T47D (cell line): ENCODE results near the gene OTC.

ENCODE experiments used
- DNase-seq, 2 experiments: peaks; one replicate each; pipeline versions ENCODE4 v3.0.0 to v3.0.0-alpha.2; 2011 to 2012; ENCODE audit warnings: low read depth in 1 of 2, low spot score in 1 of 2
- JUND ChIP-seq: IDR thresholded peaks from 2 replicates; pipeline ENCODE4 v1.6.1; 2012; ENCODE audit warnings: low read depth
- in situ Hi-C: cut with HindIII; loops from 2 replicates; pipeline ENCODE4 v1.10.0; 2016; ENCODE audit warnings: low sequenced_read_pairs, low pct_unique_long_range_greater_than_20kb

The OTC gene

GRCh38 chrX:38335382-38335781 is 17.0 kb upstream of the OTC start:
- DNase-seq: no peak
- in situ Hi-C loops: no loop called here
- no peak for TF ChIP-seq JUND

DNA sequence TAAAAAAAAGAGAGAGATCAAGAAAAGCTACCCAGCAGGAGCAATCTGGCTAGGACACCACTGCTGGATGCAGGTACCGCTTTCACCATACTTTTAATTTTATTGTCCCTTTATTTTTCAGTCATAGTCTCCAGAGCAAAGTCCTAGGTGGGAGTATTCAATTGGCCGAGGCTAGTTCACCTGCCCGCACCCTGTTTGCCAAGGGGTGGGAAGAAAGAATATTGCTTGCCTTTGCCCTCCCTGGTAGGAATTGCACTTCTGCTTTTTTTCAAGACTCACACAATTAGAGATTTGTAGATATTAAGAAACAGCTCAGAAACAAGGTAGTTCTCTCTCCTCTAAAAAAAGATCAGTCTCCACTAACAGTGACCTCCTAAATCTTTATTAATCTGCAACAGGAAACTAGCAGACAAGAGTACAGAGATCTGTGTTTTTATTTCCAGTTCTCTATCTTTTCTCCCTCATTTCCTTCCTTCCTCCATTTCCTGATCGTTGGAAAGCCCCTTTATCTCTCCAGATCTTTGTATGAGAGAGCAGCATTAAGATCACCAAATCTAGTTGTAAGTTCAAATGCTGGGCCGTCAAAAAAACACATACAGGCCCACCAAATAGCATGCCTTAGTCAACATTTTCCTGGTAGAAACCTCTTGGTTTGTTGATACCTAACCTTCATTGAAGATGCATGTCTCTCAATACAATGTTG is 15.7 kb upstream of the OTC start:
- in situ Hi-C loops: no loop called here
- no peak for TF ChIP-seq JUND
- DNase-seq: no peak

- in situ Hi-C loops: no loop called here
Observed at GRCh38 chrX:38341442-38341841, 11.0 kb upstream of the OTC start.

GRCh38 chrX:38342853-38343778 is 9.3 kb upstream of the OTC start:
- no peak for DNase-seq
- in situ Hi-C loops: no loop called here
- TF ChIP-seq JUND: no peak

More at GRCh38 chrX:38341442-38341841, 11.0 kb upstream of the OTC start:
- DNase-seq: no peak
- TF ChIP-seq JUND: no peak

DNA sequence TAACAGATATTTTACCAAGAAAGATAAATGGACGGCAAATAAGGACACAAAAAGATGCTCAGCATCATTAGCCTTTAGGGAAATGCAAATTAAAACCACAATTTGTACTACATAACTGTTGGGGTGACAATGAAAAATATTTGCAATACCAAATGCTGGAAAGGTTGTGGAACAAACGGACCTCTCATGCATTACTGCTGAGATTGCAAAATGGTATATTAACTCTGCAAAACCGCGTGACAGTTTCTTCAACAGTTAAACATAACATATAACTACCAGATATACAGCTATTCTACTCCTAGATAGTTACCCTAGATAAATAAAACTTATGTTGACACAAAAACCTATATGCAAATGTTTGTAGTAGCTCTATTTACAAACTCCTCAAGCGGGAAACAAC is 6.3 kb upstream of the OTC start:
- TF ChIP-seq JUND: no peak
- in situ Hi-C loops: no loop called here
- DNase-seq: no peak

- in situ Hi-C loops: no loop called here
- no peak for TF ChIP-seq JUND
- DNase-seq: no peak
Observed at GRCh38 chrX:38347136-38347535, 5.3 kb upstream of the OTC start.

DNA sequence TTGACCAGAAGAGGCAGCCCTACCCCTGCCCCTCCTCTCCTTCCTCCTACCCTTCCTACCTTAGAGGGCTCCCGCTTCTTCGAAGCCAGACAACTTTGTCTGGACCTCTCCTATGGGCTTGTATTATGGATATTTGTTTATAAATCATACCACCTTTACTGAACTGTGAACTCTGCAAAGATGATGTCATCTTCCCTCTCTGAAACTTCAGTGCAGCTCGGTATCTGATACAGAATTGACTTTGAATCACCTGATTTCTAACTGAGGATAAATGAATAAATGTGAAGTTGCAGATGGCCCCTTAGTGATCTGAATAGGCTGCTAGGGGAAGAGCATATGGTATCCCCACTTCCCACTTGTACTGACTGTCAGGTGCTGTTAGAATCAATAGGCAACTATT is 1.1 kb upstream of the OTC start:
- no peak for DNase-seq
- TF ChIP-seq JUND: no peak
- in situ Hi-C loops: no loop called here

DNA sequence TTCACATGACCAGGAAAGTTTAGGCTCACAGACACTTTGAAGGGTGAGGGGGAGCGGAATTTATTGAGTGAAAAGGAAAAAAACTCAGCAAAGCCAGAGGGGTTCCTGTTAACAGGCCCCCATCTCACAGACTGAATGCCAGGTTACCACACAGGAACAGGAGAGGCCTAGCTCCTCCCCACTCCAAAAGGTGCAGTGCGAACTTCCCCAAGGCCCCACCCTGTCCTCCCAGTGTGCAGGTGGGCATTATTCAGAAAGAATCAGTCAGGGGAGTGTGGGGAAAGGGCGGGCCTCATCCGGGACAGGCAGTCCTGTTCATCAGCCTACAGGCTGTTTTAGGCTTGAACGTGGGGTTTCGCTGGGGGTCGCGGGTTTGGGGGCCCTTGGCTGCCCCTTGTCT is 4.0 kb downstream of the OTC start:
- in situ Hi-C loops: no loop called here
- no peak for DNase-seq

DNA sequence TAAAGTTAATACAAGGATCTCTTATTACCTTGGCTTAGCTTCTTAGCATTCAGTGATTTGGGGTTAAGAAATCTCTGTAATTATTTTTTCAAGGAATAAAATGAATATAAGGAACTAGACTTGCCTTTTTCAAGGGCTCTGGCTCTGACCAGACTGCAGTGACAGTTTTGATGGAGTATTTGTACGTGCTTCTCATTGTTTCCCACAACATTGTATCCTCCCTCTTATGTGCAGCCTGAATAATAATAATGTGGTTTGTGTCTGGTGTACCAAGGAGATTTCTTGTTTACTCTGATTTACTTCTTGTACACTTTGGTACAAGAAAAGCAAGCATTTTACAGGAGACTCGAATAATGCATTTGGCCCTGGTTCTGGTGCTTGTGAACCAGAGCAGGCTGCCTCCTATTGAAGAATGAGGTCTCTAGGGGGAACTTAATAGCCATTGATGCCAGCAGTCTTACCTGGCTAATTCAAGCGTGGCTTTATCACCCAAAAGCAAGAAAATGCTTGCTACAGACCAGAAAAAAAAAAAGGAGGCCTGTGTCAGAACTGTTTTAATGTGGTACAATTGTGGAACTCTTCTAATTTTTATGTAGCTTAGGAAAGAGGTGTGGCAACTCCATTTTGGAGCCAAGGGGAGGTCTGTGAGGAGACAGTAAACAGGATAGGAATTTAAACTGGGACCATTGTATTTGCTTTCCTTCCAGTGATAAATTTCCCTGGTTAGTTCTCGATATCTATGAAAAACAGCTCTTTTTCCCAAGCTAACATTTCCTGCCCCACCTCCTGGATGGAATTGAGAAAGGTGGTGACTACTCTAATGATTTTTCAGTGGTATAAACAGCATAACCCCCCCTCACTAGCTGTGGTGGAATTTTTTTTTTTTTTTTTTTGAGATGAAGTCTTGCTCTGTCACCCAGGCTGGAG is 5.6 kb downstream of the OTC start:
- TF ChIP-seq JUND: no peak
- DNase-seq: no peak
- in situ Hi-C loops: no loop called here

More for the DNA sequence above, 4.0 kb downstream of the OTC start:
- no peak for TF ChIP-seq JUND

- in situ Hi-C loops: no loop called here
- TF ChIP-seq JUND: no peak
Observed at GRCh38 chrX:38363046-38363445, 10.6 kb downstream of the OTC start.

GRCh38 chrX:38365954-38366353 is 13.6 kb downstream of the OTC start:
- no peak for DNase-seq
- TF ChIP-seq JUND: no peak
- in situ Hi-C loops: no loop called here

More at GRCh38 chrX:38363046-38363445, 10.6 kb downstream of the OTC start:
- no peak for DNase-seq

DNA sequence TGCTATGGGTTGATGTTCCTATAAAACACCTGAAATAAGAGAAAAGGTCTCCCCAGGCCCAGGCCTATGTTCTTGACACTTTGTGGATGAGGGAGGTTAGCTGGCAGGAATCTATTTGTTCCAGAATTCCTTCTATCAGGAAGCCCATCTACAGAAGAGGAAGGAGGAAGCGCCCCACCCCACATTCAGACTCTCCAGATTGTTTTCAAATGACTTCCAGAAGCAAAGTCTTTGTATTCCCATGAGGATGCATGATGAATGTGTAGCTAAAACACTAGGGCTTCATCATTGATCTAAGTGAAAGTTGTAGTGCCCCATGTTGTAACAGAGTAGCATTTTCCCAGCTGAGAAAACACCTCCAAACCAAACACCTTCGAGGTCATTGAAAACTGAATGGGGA is 16.4 kb downstream of the OTC start:
- no peak for TF ChIP-seq JUND
- no peak for DNase-seq
- in situ Hi-C loops: no loop called here
